ENCODE data around the gene KCNIP1. TPM values are rescaled to one million over a fixed set of nuclear protein-coding genes. Genes with fewer than 3 reads are reported as not detected.
A peak's percentile ranks its signal among the peaks of the same experiment; 100 is the strongest.

KCNIP1 gene
- total and polyA plus RNA-seq, 2 of the 8 experiments (the other 6 are each of a cell fraction or from before 2014, with no cell fraction given) = 0.52 to 0.83 TPM

GRCh38 chr5:170773024-170773985 lies 269.5 kb downstream of the KCNIP1 start (continued):
- TF ChIP-seq EGR1 (IDR thresholded peaks at IDR 0.05; ENCODE audit: borderline replicate concordance, low read depth, low read length) = no peak
- TF ChIP-seq, protein P1, sequence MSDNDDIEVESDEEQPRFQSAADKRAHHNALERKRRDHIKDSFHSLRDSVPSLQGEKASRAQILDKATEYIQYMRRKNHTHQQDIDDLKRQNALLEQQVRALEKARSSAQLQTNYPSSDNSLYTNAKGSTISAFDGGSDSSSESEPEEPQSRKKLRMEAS (IDR thresholded peaks at IDR 0.05) = no peak
- no peak for TF ChIP-seq POLR2A (IDR thresholded peaks at IDR 0.05; ENCODE audit: control extremely low read depth in 1 of 2, low read depth in 2 of 2, low read length in 2 of 2)
- no peak for TF ChIP-seq FOSL1 (IDR thresholded peaks at IDR 0.05; ENCODE audit: insufficient read depth, low read depth, low read length)
- 0 out of 2 replicates have a peak, but pooled peaks have one; percentile 65 for TF ChIP-seq TCF12 (IDR thresholded peaks at IDR 0.05; ENCODE audit: low read depth, low read length)

Measured in H1 (cell line).